K562 (cell line): Measurements from ENCODE around the gene SIK3. TPM values are rescaled to one million over a fixed set of nuclear protein-coding genes. Genes with fewer than 3 reads are reported as not detected.

Experiments used
- CXXC5 ChIP-seq: fragments of 250-450 bp; sonication (Bioruptor Pico); IDR thresholded peaks from 2 replicates; pipeline ENCODE4 v1.8.0; 2022; ENCODE audit warnings: inconsistent platforms, mild to moderate bottlenecking, moderate library complexity
- DEAF1 ChIP-seq: fragments of 450-650 bp; formaldehyde crosslinking; IDR thresholded peaks from 2 replicates; pipeline ENCODE4 v1.4.0; 2020; ENCODE audit warnings: mild to moderate bottlenecking, moderate library complexity
- DPF2 ChIP-seq: fragments of 450-650 bp; IDR thresholded peaks from 2 replicates; pipeline ENCODE4 v1.6.1; 2016
- KDM1A ChIP-seq, 2 experiments: fragments of 450-650 bp; IDR thresholded peaks; 2 replicates each; pipeline ENCODE4 v1.6.1; 2016; ENCODE audit warnings: mild to moderate bottlenecking in 2 of 2
- LCOR ChIP-seq: sonication (generic); formaldehyde crosslinking; IDR thresholded peaks from 2 replicates; pipeline ENCODE4 v1.8.0; 2022; ENCODE audit warnings: mild to moderate bottlenecking, missing genetic modification reagents
- NR2F6 ChIP-seq: fragments of 450-650 bp; formaldehyde crosslinking; IDR thresholded peaks from 2 replicates; pipeline ENCODE4 v1.4.0; 2020; ENCODE audit warnings: mild to moderate bottlenecking
- PTRF ChIP-seq: fragments of 450-650 bp; IDR thresholded peaks from 2 replicates; pipeline ENCODE4 v1.6.1; 2016; ENCODE audit warnings: mild to moderate bottlenecking, missing genetic modification characterization, missing compliant biosample characterization
- RBM34 ChIP-seq: fragments of 200-400 bp; formaldehyde crosslinking; IDR thresholded peaks from 2 replicates; pipeline ENCODE4 v1.6.1; 2018; ENCODE audit warnings: low read length, borderline replicate concordance; ENCODE audit not compliant: insufficient read depth
- SRF ChIP-seq, 2 experiments: fragments of 250-450, 450-650 bp in 1 of 2; sonication (Bioruptor Pico) in 1 of 2; sonication (generic) in 1 of 2; formaldehyde crosslinking; IDR thresholded peaks; 2 replicates each; pipeline versions ENCODE4 v1.5.0 to v1.5.1; 2020 to 2022; ENCODE audit warnings: mild to moderate bottlenecking in 1 of 2, missing genetic modification reagents in 1 of 2
- STAT5A ChIP-seq: IDR thresholded peaks from 2 replicates; pipeline ENCODE4 v1.6.1; 2012; ENCODE audit warnings: low read length, inconsistent platforms, borderline replicate concordance
- ZKSCAN1 ChIP-seq: fragments of 150-350 bp; IDR thresholded peaks from 2 replicates; pipeline ENCODE4 v1.6.1; 2016; ENCODE audit warnings: low read depth, low read length
- ZNF124 ChIP-seq: sonication (generic); formaldehyde crosslinking; IDR thresholded peaks from 2 replicates; pipeline ENCODE4 v1.8.1; 2022; ENCODE audit warnings: missing genetic modification reagents
- ZNF830 ChIP-seq: fragments of 250-450 bp; sonication (Bioruptor Pico); IDR thresholded peaks from 2 replicates; pipeline ENCODE4 v1.5.0; 2021; ENCODE audit warnings: mild to moderate bottlenecking
- polyA plus RNA-seq, 8 experiments: library from polyadenylated mRNA; depleted of rRNA in 4 of 8; stranded (reverse) in 5 of 8; unstranded in 3 of 8; fragments of >200 nt; fragmentation: Nextera tagmentation in 2 of 8; fragmentation: Illumina TruSeq in 1 of 8; extraction: Ambion mirVana in 2 of 8; extraction: Trizol in 1 of 8; gene quantifications; 2 replicates each; pipeline versions ENCODE4 v1.2.1 to v1.2.3, GENCODE V29; 2011 to 2014; ENCODE audit warnings: inconsistent platforms in 1 of 8, missing spikeins in 1 of 8
- total RNA-seq, 7 experiments: library from RNA; depleted of rRNA in 6 of 7; stranded (reverse); fragments of >200 nt in 6 of 7; fragmentation: Illumina TruSeq in 2 of 7; extraction: Trizol in 2 of 7; gene quantifications; 2 replicates each; pipeline versions ENCODE4 v1.2.1 to v1.2.3, GENCODE V29; 2011 to 2021; ENCODE audit warnings: low replicate concordance in 1 of 7

SIK3 gene
- total and polyA plus RNA-seq, 9 of the 15 experiments (the other 6 are each of a cell fraction or from before 2014, with no cell fraction given): 1.6 to 21.6 (median 8.0) TPM

DNA sequence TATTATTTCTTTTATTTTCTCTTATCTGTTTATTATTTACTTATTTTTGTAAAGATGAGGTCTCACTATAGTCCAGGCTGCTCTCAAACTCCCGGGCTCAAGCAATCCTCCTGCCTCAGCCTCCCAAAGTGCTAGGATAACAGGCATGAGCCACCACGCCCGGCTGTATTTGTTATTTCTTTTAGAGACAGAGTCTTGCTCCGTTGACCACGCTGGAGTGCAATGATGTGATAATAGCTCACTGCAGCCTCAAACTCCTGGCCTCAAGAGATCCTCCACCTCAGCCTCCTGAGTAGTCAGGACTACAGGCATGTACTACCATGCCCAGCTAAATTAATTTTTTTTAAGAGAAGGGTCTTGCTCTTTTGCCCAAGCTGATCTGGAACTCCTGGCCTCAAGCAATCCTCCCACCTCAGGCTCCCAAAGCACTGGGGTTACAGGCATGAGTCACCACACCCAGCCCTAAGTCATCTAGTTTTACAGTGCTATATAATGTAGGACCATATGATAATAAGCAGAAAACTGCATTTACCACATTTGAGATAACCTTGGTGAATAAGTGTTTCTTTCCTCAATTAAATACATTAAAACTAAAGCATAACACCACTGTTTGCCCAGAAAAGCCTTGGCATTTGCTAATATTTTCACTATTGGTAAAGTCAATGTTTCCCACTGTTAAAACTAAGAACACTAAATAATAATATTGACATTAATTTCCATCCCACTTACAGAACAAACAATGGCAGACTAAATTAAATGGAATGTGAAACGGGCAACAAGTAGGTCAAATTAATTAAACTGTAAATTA lies 127.5 kb downstream of the SIK3 start (continued):
- TF ChIP-seq KDM1A (IDR thresholded peaks at IDR 0.05) (no peak), ZNF124 (CRISPR knock-in tag) (no peak), CXXC5 (CRISPR knock-in tag) (no peak), NR2F6 (CRISPR knock-in tag) (no peak), SRF (CRISPR knock-in tag; IDR thresholded peaks at IDR 0.05) (no peak), STAT5A (no peak), ZNF830 (CRISPR knock-in tag) (no peak), LCOR (CRISPR knock-in tag) (no peak), DPF2 (peak; percentile 22; the same call in 1 of the 2 replicates), RBM34 (no peak), PTRF (no peak), ZKSCAN1 (no peak), DEAF1 (CRISPR knock-in tag) (no peak)
